HepG2 (cell line): ENCODE results near the gene EXOSC7. TPM values are rescaled to one million over a fixed set of nuclear protein-coding genes. Genes with fewer than 3 reads are reported as not detected.

Source experiments
- ATAC-seq: fragments of 200-7000 bp; cut with Tn5 transposase; 3 replicates; pipeline ENCODE4 v1.9.1; 2020; ENCODE audit warnings: mild to moderate bottlenecking, moderate library complexity
- BruUV-seq: library from RNA; stranded (reverse); fragments of 400-500 nt; replicated peaks from 2 replicates; lab custom pipeline; 2021; lab: Mats Ljungman, UMichigan
- CTCF ChIA-PET: fragments of 300-600 bp; formaldehyde crosslinking; extraction: SDS; loops from one replicate; lab custom pipeline; 2021; ENCODE audit warnings: low total read pairs, inconsistent platforms, low intra/inter-chr PET ratio; lab: Yijun Ruan, JAX
- POLR2A ChIA-PET: fragments of 350-600 bp; sonication (Branson Sonifier 250); formaldehyde crosslinking; loops from one replicate; lab custom pipeline; 2020; ENCODE audit warnings: antibody characterized with exemption, inconsistent platforms; lab: Yijun Ruan, JAX
- DNase-seq: peaks from one replicate; pipeline ENCODE4 v3.0.0-alpha.2; 2015; ENCODE audit warnings: low spot score
- FAIRE-seq: peaks from 3 replicates; lab custom pipeline; 2011; peaks lifted over from hg19 to GRCh38; lab: Jason Lieb, UNC
- H2AFZ ChIP-seq: one replicate; pipeline ENCODE4 v1.6.1; 2011; ENCODE audit warnings: low read length, inconsistent platforms
- H3K27ac ChIP-seq: fragments of 300-600 bp; 3 replicates; pipeline ENCODE4 v1.8.0; 2011; ENCODE audit warnings: mixed run types, mild to moderate bottlenecking, mixed read lengths, low read length, inconsistent platforms; ENCODE audit not compliant: insufficient read depth; ENCODE audit errors: extremely low read length
- H3K27me3 ChIP-seq, 2 experiments: fragments of 200-600 bp in 1 of 2; 2 replicates in 1 of 2; 3 replicates in 1 of 2; pipeline versions ENCODE4 v1.6.0 to v1.8.0; 2011; ENCODE audit warnings: low read length in 2 of 2, mild to moderate bottlenecking in 2 of 2, moderate library complexity in 2 of 2, inconsistent platforms in 1 of 2; ENCODE audit not compliant: insufficient read depth in 2 of 2, control insufficient read depth in 1 of 2
- H3K36me3 ChIP-seq, 2 experiments: fragments of 200-600 bp in 1 of 2; replicated peaks in 1 of 2; 2 replicates in 1 of 2; 3 replicates in 1 of 2; pipeline versions ENCODE4 v1.5.1 to v1.8.0; 2011; ENCODE audit warnings: low read length in 2 of 2, inconsistent platforms in 1 of 2; ENCODE audit not compliant: insufficient read depth in 2 of 2, control insufficient read depth in 1 of 2
- H3K4me1 ChIP-seq: 2 replicates; pipeline ENCODE4 v1.5.1; 2012; ENCODE audit warnings: low read length, inconsistent platforms; ENCODE audit not compliant: insufficient read depth
- H3K4me2 ChIP-seq: 2 replicates; pipeline ENCODE4 v1.6.0; 2011; ENCODE audit warnings: low read depth, low read length, inconsistent platforms
- H3K4me3 ChIP-seq, 3 experiments: fragments of 200-600 bp in 1 of 3; sonication (generic), shearing (Covaris generic) in 1 of 3; replicated peaks in 1 of 3; 2 replicates each; pipeline ENCODE4 v1.5.1; 2011 to 2016; ENCODE audit warnings: low read length in 3 of 3, inconsistent platforms in 2 of 3, low read depth in 2 of 3, mild to moderate bottlenecking in 2 of 3, control low read depth in 1 of 3, mixed read lengths in 1 of 3; ENCODE audit not compliant: insufficient read depth in 1 of 3
- H3K79me2 ChIP-seq: one replicate; pipeline ENCODE4 v1.6.1; 2011; ENCODE audit warnings: low read length, inconsistent platforms; ENCODE audit not compliant: insufficient read depth
- H3K9ac ChIP-seq: 2 replicates; pipeline ENCODE4 v1.6.0; 2011; ENCODE audit warnings: mild to moderate bottlenecking, low read depth, low read length, inconsistent platforms; ENCODE audit not compliant: insufficient read depth
- H3K9me3 ChIP-seq: 2 replicates; pipeline ENCODE4 v1.5.1; 2012; ENCODE audit warnings: mild to moderate bottlenecking, low read length
- H4K20me1 ChIP-seq: 2 replicates; pipeline ENCODE4 v1.6.0; 2011; ENCODE audit warnings: inconsistent platforms, mild to moderate bottlenecking, low read length, moderate library complexity; ENCODE audit not compliant: insufficient read depth
- CBX1 ChIP-seq: IDR thresholded peaks from one replicate; pipeline ENCODE4 v1.6.1; 2016; ENCODE audit warnings: antibody characterized with exemption, low read depth
- FUBP1 ChIP-seq: sonication (generic); formaldehyde crosslinking; IDR thresholded peaks from 2 replicates; pipeline ENCODE4 v1.5.1; 2020; ENCODE audit warnings: missing genetic modification reagents, mild to moderate bottlenecking, borderline replicate concordance
- JARID2 ChIP-seq: sonication (generic); formaldehyde crosslinking; IDR thresholded peaks from 2 replicates; pipeline ENCODE4 v1.8.1; 2023; ENCODE audit warnings: missing genetic modification reagents, inconsistent platforms; ENCODE audit not compliant: insufficient replicate concordance
- MEIS1 ChIP-seq: sonication (generic); formaldehyde crosslinking; IDR thresholded peaks from 2 replicates; pipeline ENCODE4 v1.9.0; 2021; ENCODE audit warnings: mild to moderate bottlenecking, missing genetic modification reagents, moderate library complexity, borderline replicate concordance
- NFE2L2 ChIP-seq: fragments of 150-350 bp; IDR thresholded peaks from 2 replicates; pipeline ENCODE4 v1.6.1; 2014; ENCODE audit warnings: low read length
- PTBP1 ChIP-seq: fragments of 200-400 bp; formaldehyde crosslinking; IDR thresholded peaks from 2 replicates; pipeline ENCODE4 v1.6.1; 2018; ENCODE audit warnings: low read length, low read depth; ENCODE audit not compliant: poor library complexity, severe bottlenecking
- RFX1 ChIP-seq: fragments of 450-650 bp; IDR thresholded peaks from 2 replicates; pipeline ENCODE4 v1.6.1; 2017
- SYNCRIP ChIP-seq: fragments of 200-400 bp; formaldehyde crosslinking; IDR thresholded peaks from 2 replicates; pipeline ENCODE4 v1.6.1; 2018; ENCODE audit warnings: mild to moderate bottlenecking, low read depth, low read length; ENCODE audit not compliant: insufficient read depth
- TEAD3 ChIP-seq: optimal IDR thresholded peaks from 2 replicates; pipeline ENCODE3; 2016; ENCODE audit warnings: borderline replicate concordance
- ZIK1 ChIP-seq: sonication (generic); formaldehyde crosslinking; IDR thresholded peaks from 2 replicates; pipeline ENCODE4 v1.5.0; 2020; ENCODE audit warnings: mild to moderate bottlenecking, low read depth, missing genetic modification reagents, borderline replicate concordance
- ZMAT3 ChIP-seq: sonication (generic); formaldehyde crosslinking; conservative IDR thresholded peaks from 2 replicates; pipeline ENCODE4 v1.7.0; 2021; ENCODE audit warnings: missing genetic modification reagents
- ZNF574 ChIP-seq: sonication (generic); formaldehyde crosslinking; IDR thresholded peaks from 2 replicates; pipeline ENCODE4 v1.4.0; 2020; ENCODE audit warnings: missing genetic modification reagents
- ZNF644 ChIP-seq: IDR thresholded peaks from 2 replicates; pipeline ENCODE4 v1.6.1; 2016; ENCODE audit warnings: low read depth
- ZNF772 ChIP-seq: sonication (generic); formaldehyde crosslinking; IDR thresholded peaks from 2 replicates; pipeline ENCODE4 v1.5.0; 2020; ENCODE audit warnings: mild to moderate bottlenecking, missing genetic modification reagents
- WGBS: methylation state at CpG from one replicate; pipeline ENCODE4 v1.1.6; 2017; ENCODE audit warnings: low lambda C conversion rate; 5-methylcytosine and 5-hydroxymethylcytosine counted together
- in situ Hi-C: cut with HindIII; loops from 2 replicates; pipeline ENCODE4 v1.10.0; 2017; ENCODE audit warnings: low pct_unique_long_range_greater_than_20kb; ENCODE audit not compliant: extremely low pct_ligation_motif_present
- intact Hi-C: fragments of 100-400 bp; cut with micrococcal nuclease; formaldehyde crosslinking; loops from one replicate; pipeline ENCODE4 v1.10.0; 2022; ENCODE audit not compliant: unreplicated experiment
- polyA plus RNA-seq, 8 experiments: library from polyadenylated mRNA; depleted of rRNA in 3 of 8; stranded (reverse) in 7 of 8; unstranded in 1 of 8; fragments of >200 nt; fragmentation: Illumina TruSeq in 4 of 8; extraction: Trizol in 4 of 8; gene quantifications; 2 replicates each; pipeline versions ENCODE4 v1.2.1 to v1.2.3, GENCODE V29; 2011 to 2016; ENCODE audit warnings: low read depth in 4 of 8, missing spikeins in 1 of 8, mixed read lengths in 1 of 8; ENCODE audit not compliant: insufficient read depth in 1 of 8
- total RNA-seq, 5 experiments: library from RNA; depleted of rRNA; stranded (reverse); fragments of >200 nt; fragmentation: Illumina TruSeq; extraction: Trizol; gene quantifications; 2 replicates each; pipeline ENCODE4 v1.2.3, GENCODE V29; 2016; ENCODE audit warnings: low read depth in 1 of 5

EXOSC7 gene
- total and polyA plus RNA-seq, 2 of the 13 experiments (the other 11 are each of a cell fraction or from before 2014, with no cell fraction given): 68.3 to 74.7 TPM

- in situ Hi-C loops (no loop called here), intact Hi-C loops (no loop called here)
- H3K27ac ChIP-seq: no peak overlapping the region
- H3K79me2 ChIP-seq: peaks cover 54% of the 10 kb centered on the region
- H4K20me1 ChIP-seq: peaks cover 20% of the 10 kb centered on the region
- TSS peak; percentile 9 for BruUV-seq
- ChIA-PET CTCF (no interaction called here), POLR2A (interaction anchor here (1.7 kb wide), 1 partner anchor 11 kb away, joined by 8 read pairs; the partner anchor contains the start of genes EXOSC7 and ZDHHC3)
- no peak overlapping the region for H3K9ac ChIP-seq
- peaks cover 22% of the 10 kb centered on the region for H3K4me1 ChIP-seq
- no peak overlapping the region for H2AFZ ChIP-seq
- peaks cover 18 to 40% of the 10 kb centered on the region in 2 experiments for H3K36me3 ChIP-seq
- DNase-seq: no peak
- FAIRE-seq: no peak
- 96% methylated on average over 6 of the region's 6 CpGs for WGBS
- no peak overlapping the region for H3K4me2 ChIP-seq
- no peak for ATAC-seq
- H3K9me3 ChIP-seq: no peaks in the 10 kb centered on the region
- TF ChIP-seq FUBP1 (CRISPR knock-in tag) (no peak), CBX1 (no peak), RFX1 (no peak), ZMAT3 (CRISPR knock-in tag) (no peak), ZNF574 (no peak), ZIK1 (no peak), NFE2L2 (no peak), SYNCRIP (no peak), JARID2 (CRISPR knock-in tag) (no peak), PTBP1 (no peak), ZNF772 (no peak), MEIS1 (CRISPR knock-in tag) (no peak), TEAD3 (no peak), ZNF644 (CRISPR knock-in tag) (no peak)
- no peak overlapping the region for H3K4me3 ChIP-seq
- H3K27me3 ChIP-seq: no peaks in the 10 kb centered on the region
Measured at GRCh38 chr3:44987332-44987731, 11.3 kb downstream of the EXOSC7 start.
